GM23248 (cell line): ENCODE results near the gene JAML. TPM values are rescaled to one million over a fixed set of nuclear protein-coding genes. Genes with fewer than 3 reads are reported as not detected.

Experiments used
- DNase-seq: peaks from one replicate; pipeline ENCODE4 v3.0.0-alpha.2; 2015
- H2AFZ ChIP-seq: fragments of 200-600 bp; sonication (generic); 2 replicates; pipeline ENCODE4 v1.6.1; 2016; ENCODE audit warnings: antibody characterized with exemption
- H3F3A ChIP-seq: fragments of 200-600 bp; sonication (generic); 2 replicates; pipeline ENCODE4 v1.6.1; 2016; ENCODE audit warnings: mild to moderate bottlenecking, antibody characterized with exemption, mixed run types; ENCODE audit not compliant: insufficient read depth
- H3K27ac ChIP-seq: fragments of 200-600 bp; sonication (generic); 2 replicates; pipeline ENCODE4 v1.5.1; 2016; ENCODE audit warnings: mild to moderate bottlenecking
- H3K27me3 ChIP-seq: fragments of 200-600 bp; sonication (generic); replicated peaks from 2 replicates; pipeline ENCODE4 v1.6.1; 2016; ENCODE audit warnings: mild to moderate bottlenecking; ENCODE audit not compliant: insufficient read depth
- H3K36me3 ChIP-seq: fragments of 200-600 bp; sonication (generic); 2 replicates; pipeline ENCODE4 v1.6.1; 2016; ENCODE audit warnings: low read depth, mild to moderate bottlenecking
- H3K4me1 ChIP-seq: fragments of 200-600 bp; sonication (generic); 2 replicates; pipeline ENCODE4 v1.6.1; 2016; ENCODE audit warnings: mild to moderate bottlenecking; ENCODE audit not compliant: insufficient read depth
- H3K4me2 ChIP-seq: fragments of 200-600 bp; sonication (generic); one replicate; pipeline ENCODE4 v1.6.1; 2016; ENCODE audit warnings: mild to moderate bottlenecking; ENCODE audit not compliant: unreplicated experiment
- H3K4me3 ChIP-seq: fragments of 200-600 bp; sonication (generic); 2 replicates; pipeline ENCODE4 v1.5.1; 2016; ENCODE audit warnings: mild to moderate bottlenecking
- H3K79me2 ChIP-seq: fragments of 200-600 bp; sonication (generic); 2 replicates; pipeline ENCODE4 v1.6.1; 2016; ENCODE audit warnings: mild to moderate bottlenecking; ENCODE audit not compliant: insufficient read depth
- H3K9ac ChIP-seq: fragments of 200-600 bp; sonication (generic); 2 replicates; pipeline ENCODE4 v1.6.1; 2016; ENCODE audit warnings: mild to moderate bottlenecking
- H3K9me2 ChIP-seq: fragments of 200-600 bp; sonication (generic); 2 replicates; pipeline ENCODE4 v1.6.1; 2016; ENCODE audit warnings: mixed run types, mild to moderate bottlenecking, moderate library complexity; ENCODE audit not compliant: insufficient read depth
- H3K9me3 ChIP-seq: fragments of 200-600 bp; sonication (generic); one replicate; pipeline ENCODE4 v1.6.1; 2017; ENCODE audit warnings: low read depth
- H4K20me1 ChIP-seq: fragments of 200-600 bp; sonication (generic); 2 replicates; pipeline ENCODE4 v1.6.0; 2016; ENCODE audit not compliant: insufficient read depth
- EZH2 ChIP-seq: fragments of 200-600 bp; sonication (generic); IDR thresholded peaks from 2 replicates; pipeline ENCODE4 v1.6.1; 2018; ENCODE audit warnings: antibody characterized with exemption, mild to moderate bottlenecking; ENCODE audit not compliant: insufficient read depth, poor library complexity, severe bottlenecking
- EZH2phosphoT487 ChIP-seq: fragments of 200-600 bp; sonication (generic); IDR thresholded peaks from 2 replicates; pipeline ENCODE4 v1.6.1; 2018; ENCODE audit warnings: antibody characterized with exemption, moderate library complexity, mild to moderate bottlenecking, low read depth; ENCODE audit not compliant: insufficient read depth
- WGBS, 2 experiments: methylation state at CpG; one replicate each; pipeline ENCODE4 v1.1.6; 2015 to 2017; ENCODE audit warnings: low lambda C conversion rate in 2 of 2, low coverage in 1 of 2; ENCODE audit errors: missing lambda C conversion rate in 2 of 2; 5-methylcytosine and 5-hydroxymethylcytosine counted together
- in situ Hi-C: fragments of 300-500 bp; cut with MboI; formaldehyde crosslinking; loops from 2 replicates; pipeline ENCODE4 v1.15.0; 2020
- polyA plus RNA-seq: library from polyadenylated mRNA; unstranded; fragments of >200 nt; fragmentation: Nextera tagmentation; extraction: Ambion mirVana; gene quantifications from 2 replicates; pipeline ENCODE4 v1.2.1, GENCODE V29; 2016
- total RNA-seq: library from RNA; depleted of rRNA; stranded (reverse); fragments of >200 nt; shearing (Covaris generic); gene quantifications from 2 replicates; pipeline ENCODE4 v1.2.3, GENCODE V29; 2014

JAML gene
- total and polyA plus RNA-seq, 2 experiments from 2014 or later, result not detected

- Histone ChIP-seq H3K79me2 (no peaks in the 10 kb centered on the region), H4K20me1 (no peaks in the 10 kb centered on the region), H3K4me3 (no peak overlapping the region), H3K9me3 (no peaks in the 10 kb centered on the region), H3K9ac (no peak overlapping the region), H3F3A (no peaks in the 10 kb centered on the region), H3K36me3 (no peaks in the 10 kb centered on the region), H3K4me1 (peaks cover 7% of the 10 kb centered on the region), H3K4me2 (no peak overlapping the region), H2AFZ (no peak overlapping the region), H3K27me3 (peaks cover 18% of the 10 kb centered on the region), H3K9me2 (no peaks in the 10 kb centered on the region), H3K27ac (no peak overlapping the region)
- in situ Hi-C loops, result no loop called here
- TF ChIP-seq EZH2phosphoT487 (no peak), EZH2 (no peak)
- DNase-seq, result no peak
- WGBS, 2 experiments, result 67 to 70% methylated on average over 1 of the region's 1 CpG
Measured at GRCh38 chr11:118238929-118239328, 14.1 kb upstream of the JAML start.

- TF ChIP-seq EZH2 (no peak), EZH2phosphoT487 (no peak)
- in situ Hi-C loops, result no loop called here
- H3K27ac ChIP-seq, result no peak overlapping the region
Measured at GRCh38 chr11:118238421-118238820, 13.6 kb upstream of the JAML start.

GRCh38 chr11:118236170-118236569 is 11.4 kb upstream of the JAML start:
- H2AFZ ChIP-seq, result no peak overlapping the region

More at GRCh38 chr11:118238421-118238820, 13.6 kb upstream of the JAML start:
- H3K4me2 ChIP-seq, result no peak overlapping the region
- no peaks in the 10 kb centered on the region for H3K9me3 ChIP-seq
- H2AFZ ChIP-seq, result no peak overlapping the region
- H4K20me1 ChIP-seq, result no peaks in the 10 kb centered on the region
- H3K4me3 ChIP-seq, result no peak overlapping the region
- H3K9me2 ChIP-seq, result no peaks in the 10 kb centered on the region
- H3K79me2 ChIP-seq, result no peaks in the 10 kb centered on the region
- no peak overlapping the region for H3K9ac ChIP-seq
- H3K36me3 ChIP-seq, result no peaks in the 10 kb centered on the region
- DNase-seq, result no peak
- no peaks in the 10 kb centered on the region for H3F3A ChIP-seq
- WGBS, 2 experiments, result 66 to 77% methylated on average over 2 of the region's 2 CpGs
- peaks cover 19% of the 10 kb centered on the region for H3K27me3 ChIP-seq
- H3K4me1 ChIP-seq, result peaks cover 7% of the 10 kb centered on the region

GRCh38 chr11:118234833-118235232 is 10.0 kb upstream of the JAML start:
- H3K4me2 ChIP-seq, result no peak overlapping the region
- in situ Hi-C loops, result no loop called here
- no peaks in the 10 kb centered on the region for H3F3A ChIP-seq
- H3K9me3 ChIP-seq, result no peaks in the 10 kb centered on the region
- no peaks in the 10 kb centered on the region for H3K4me1 ChIP-seq
- H3K9me2 ChIP-seq, result no peaks in the 10 kb centered on the region
- H3K4me3 ChIP-seq, result no peak overlapping the region
- H3K79me2 ChIP-seq, result no peaks in the 10 kb centered on the region
- no peak for DNase-seq
- H3K36me3 ChIP-seq, result no peaks in the 10 kb centered on the region
- H4K20me1 ChIP-seq, result no peaks in the 10 kb centered on the region
- peaks cover 24% of the 10 kb centered on the region; the same call in 1 of the 2 replicates for H3K27me3 ChIP-seq
- H2AFZ ChIP-seq, result no peak overlapping the region
- H3K9ac ChIP-seq, result no peak overlapping the region
- no peak overlapping the region for H3K27ac ChIP-seq
- WGBS, 2 experiments, result 70 to 73% methylated on average over 5 of the region's 5 CpGs
- TF ChIP-seq EZH2phosphoT487 (no peak), EZH2 (no peak)

More at GRCh38 chr11:118236170-118236569, 11.4 kb upstream of the JAML start:
- H3K27ac ChIP-seq, result no peak overlapping the region
- in situ Hi-C loops, result no loop called here
- no peak for TF ChIP-seq EZH2phosphoT487
- TF ChIP-seq EZH2, result no peak
- H3K36me3 ChIP-seq, result no peaks in the 10 kb centered on the region
- no peak overlapping the region for H3K4me3 ChIP-seq
- peaks cover 24% of the 10 kb centered on the region; the same call in 1 of the 2 replicates for H3K27me3 ChIP-seq
- no peaks in the 10 kb centered on the region for H3K9me2 ChIP-seq
- H3K9ac ChIP-seq, result no peak overlapping the region
- no peaks in the 10 kb centered on the region for H3F3A ChIP-seq
- no peaks in the 10 kb centered on the region for H4K20me1 ChIP-seq
- no peaks in the 10 kb centered on the region for H3K79me2 ChIP-seq
- no peaks in the 10 kb centered on the region for H3K9me3 ChIP-seq
- no peak overlapping the region for H3K4me2 ChIP-seq
- 20 to 22% methylated on average over 2 of the region's 2 CpGs for WGBS, 2 experiments
- peaks cover 1% of the 10 kb centered on the region for H3K4me1 ChIP-seq
- DNase-seq, result no peak

GRCh38 chr11:118233850-118234249 is 9.0 kb upstream of the JAML start:
- H3K36me3 ChIP-seq, result no peaks in the 10 kb centered on the region
- H3K79me2 ChIP-seq, result no peaks in the 10 kb centered on the region
- TF ChIP-seq EZH2 (no peak), EZH2phosphoT487 (no peak)
- peaks cover 24% of the 10 kb centered on the region; the same call in 1 of the 2 replicates for H3K27me3 ChIP-seq
- H3K9me3 ChIP-seq, result no peaks in the 10 kb centered on the region
- H3K4me3 ChIP-seq, result no peak overlapping the region
- DNase-seq, result no peak
- in situ Hi-C loops, result no loop called here
- 36 to 38% methylated on average over 1 of the region's 1 CpG for WGBS, 2 experiments
- no peak overlapping the region for H3K4me2 ChIP-seq
- H3F3A ChIP-seq, result no peaks in the 10 kb centered on the region
- H3K4me1 ChIP-seq, result no peaks in the 10 kb centered on the region
- no peaks in the 10 kb centered on the region for H4K20me1 ChIP-seq
- H3K9me2 ChIP-seq, result no peaks in the 10 kb centered on the region
- no peak overlapping the region for H3K27ac ChIP-seq
- no peak overlapping the region for H2AFZ ChIP-seq
- H3K9ac ChIP-seq, result no peak overlapping the region
